NCI-H1930 (cell line): ENCODE data around the gene RSRC1.
"Not testable (repeated sequence)": the region's sequence is repeated elsewhere in the genome, so short reads cannot be mapped to it uniquely, and the experiment has no call there.

Experiments
- DNase-seq, 2 experiments: peaks; one replicate each; lab custom pipeline; 2025; lab: John Stamatoyannopoulos, UW

Gene RSRC1

GRCh38 chr3:158101335-158102241 lies 8.3 kb upstream of the RSRC1 start:
- DNase-seq: no peak

- DNase-seq: no peak
Observed at GRCh38 chr3:158102242-158103080, 7.4 kb upstream of the RSRC1 start.

GRCh38 chr3:158103081-158103886 lies 6.6 kb upstream of the RSRC1 start:
- DNase-seq: no peak

- DNase-seq: no peak
Observed at GRCh38 chr3:158103887-158104327, 6.0 kb upstream of the RSRC1 start.

- no peak for DNase-seq
Observed at GRCh38 chr3:158104431-158104921, 5.4 kb upstream of the RSRC1 start.

- DNase-seq: no peak
Observed at GRCh38 chr3:158105119-158105709, 4.7 kb upstream of the RSRC1 start.

- no peak for DNase-seq
Observed at GRCh38 chr3:158105710-158106253, 4.1 kb upstream of the RSRC1 start.

- peak in 1 of 2 experiments; percentile 7 for DNase-seq
Observed at GRCh38 chr3:158106766-158107471, 3.0 kb upstream of the RSRC1 start.

GRCh38 chr3:158107605-158108444 lies 2.1 kb upstream of the RSRC1 start:
- DNase-seq: no peak

GRCh38 chr3:158108445-158108985 lies 1.4 kb upstream of the RSRC1 start:
- DNase-seq: no peak

GRCh38 chr3:158109295-158109803 lies 540 bp upstream of the RSRC1 start:
- no peak for DNase-seq

GRCh38 chr3:158110658-158111018 lies 749 bp downstream of the RSRC1 start:
- DNase-seq: no peak

GRCh38 chr3:158111861-158112260 lies 2.0 kb downstream of the RSRC1 start:
- DNase-seq: no peak

- not testable (repeated sequence) for DNase-seq
Observed at GRCh38 chr3:158113595-158113994, 3.7 kb downstream of the RSRC1 start.

GRCh38 chr3:158120330-158120729 lies 10.4 kb downstream of the RSRC1 start:
- no peak for DNase-seq

- no peak for DNase-seq
Observed at GRCh38 chr3:158121295-158121694, 11.4 kb downstream of the RSRC1 start.

GRCh38 chr3:158122721-158123120 lies 12.8 kb downstream of the RSRC1 start:
- DNase-seq: not testable (repeated sequence)

- no peak for DNase-seq
Observed at GRCh38 chr3:158127250-158128219, 17.6 kb downstream of the RSRC1 start.
